Lower lobe of right lung (tissue), 1 donor: ENCODE results near the gene RYR1. TPM values are rescaled to one million over a fixed set of nuclear protein-coding genes. Genes with fewer than 3 reads are reported as not detected.

Source experiments
- total RNA-seq: library from RNA; stranded (reverse); fragmentation: NEBNext Ultra II Directional; extraction: Animal tissue kit (Norgen Biotek cat#: 25700); gene quantifications from one replicate; pipeline ENCODE4 v1.2.1, GENCODE V29; 2021
- donor health status: DM: no; HTN: yes; CAD: no; lungs with severe emphysema.

RYR1 gene
- total RNA-seq, 1 donor from 2014 or later: 9.2 TPM

Other genes starting within 250 kb of the RYR1 start
- gene DPF1, start 209.5 kb upstream of the RYR1 start, total RNA-seq: not detected
- 65.0 TPM for gene PPP1R14A, start 177.3 kb upstream of the RYR1 start, total RNA-seq
- 202 TPM for gene SPINT2, start 169.1 kb upstream of the RYR1 start, total RNA-seq
- gene C19orf33, start 129.4 kb upstream of the RYR1 start, total RNA-seq: 35.6 TPM
- gene YIF1B, start 117.7 kb upstream of the RYR1 start, total RNA-seq: 38.9 TPM
- 11.5 TPM for gene KCNK6, start 113.8 kb upstream of the RYR1 start, total RNA-seq
- 10.9 TPM for gene CATSPERG, start 97.9 kb upstream of the RYR1 start, total RNA-seq
- 113 TPM for gene PSMD8, start 59.1 kb upstream of the RYR1 start, total RNA-seq
- 0.59 TPM for gene GGN, start 45.7 kb upstream of the RYR1 start, total RNA-seq
- 0.62 TPM for gene SPRED3, start 45.0 kb upstream of the RYR1 start, total RNA-seq
- gene FAM98C, start 30.6 kb upstream of the RYR1 start, total RNA-seq: 21.1 TPM
- 13.5 TPM for gene RASGRP4, start 7.5 kb upstream of the RYR1 start, total RNA-seq
- gene MAP4K1, start 184.3 kb downstream of the RYR1 start, total RNA-seq: 11.4 TPM
- gene EIF3K, start 185.5 kb downstream of the RYR1 start, total RNA-seq: 229 TPM
- 454 TPM for gene ACTN4, start 214.0 kb downstream of the RYR1 start, total RNA-seq